ENCODE results near the gene ZNF397. TPM values are rescaled to one million over a fixed set of nuclear protein-coding genes. Genes with fewer than 3 reads are reported as not detected.

Gene ZNF397
- total RNA-seq, 1 experiment from 2014 or later = 9.8 TPM

DNA sequence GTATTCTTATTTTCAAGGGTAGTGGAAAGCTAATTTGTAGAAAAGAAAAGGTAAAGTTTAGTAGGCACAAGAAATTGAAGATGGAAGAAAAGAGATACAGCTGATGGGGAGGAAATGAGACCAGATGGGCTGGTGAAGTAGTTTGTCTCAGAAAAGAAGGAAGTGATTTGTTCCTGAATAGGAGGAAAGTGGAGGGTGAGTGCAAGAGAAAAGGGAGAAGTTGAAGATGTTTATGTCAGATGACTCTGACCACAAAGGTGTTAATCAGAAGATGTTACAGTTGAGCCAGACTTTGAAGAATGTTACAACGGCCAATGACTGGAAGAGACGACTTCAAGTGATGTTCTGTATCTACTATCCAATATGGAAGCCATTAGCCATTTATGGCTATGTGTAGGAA lies 28.0 kb downstream of the ZNF397 start:
- Histone ChIP-seq H3K36me3 (ENCODE audit: control insufficient read depth, insufficient read depth, low read length) (no peaks in the 10 kb centered on the region), H3K4me1 (ENCODE audit: control insufficient read depth, insufficient read depth, low read length) (no peaks in the 10 kb centered on the region), H3K27me3 (ENCODE audit: control insufficient read depth, insufficient read depth, low read length) (no peaks in the 10 kb centered on the region), H3K27ac (ENCODE audit: low read length) (no peak overlapping the region), H3K9me3 (ENCODE audit: control insufficient read depth, insufficient read depth, low read depth, low read length) (peaks cover 6% of the 10 kb centered on the region; the same call in 1 of the 2 replicates), H3K4me3 (ENCODE audit: low read depth in 2 of 2, low read length in 2 of 2) (no peak overlapping the region)
- TF ChIP-seq TCF7L2 (IDR thresholded peaks at IDR 0.05; ENCODE audit: low read depth, low read length) = no peak
- no peak for TF ChIP-seq SIN3A (IDR thresholded peaks at IDR 0.05; ENCODE audit: borderline replicate concordance, insufficient read depth, low read depth, low read length)
- TF ChIP-seq, protein P1, sequence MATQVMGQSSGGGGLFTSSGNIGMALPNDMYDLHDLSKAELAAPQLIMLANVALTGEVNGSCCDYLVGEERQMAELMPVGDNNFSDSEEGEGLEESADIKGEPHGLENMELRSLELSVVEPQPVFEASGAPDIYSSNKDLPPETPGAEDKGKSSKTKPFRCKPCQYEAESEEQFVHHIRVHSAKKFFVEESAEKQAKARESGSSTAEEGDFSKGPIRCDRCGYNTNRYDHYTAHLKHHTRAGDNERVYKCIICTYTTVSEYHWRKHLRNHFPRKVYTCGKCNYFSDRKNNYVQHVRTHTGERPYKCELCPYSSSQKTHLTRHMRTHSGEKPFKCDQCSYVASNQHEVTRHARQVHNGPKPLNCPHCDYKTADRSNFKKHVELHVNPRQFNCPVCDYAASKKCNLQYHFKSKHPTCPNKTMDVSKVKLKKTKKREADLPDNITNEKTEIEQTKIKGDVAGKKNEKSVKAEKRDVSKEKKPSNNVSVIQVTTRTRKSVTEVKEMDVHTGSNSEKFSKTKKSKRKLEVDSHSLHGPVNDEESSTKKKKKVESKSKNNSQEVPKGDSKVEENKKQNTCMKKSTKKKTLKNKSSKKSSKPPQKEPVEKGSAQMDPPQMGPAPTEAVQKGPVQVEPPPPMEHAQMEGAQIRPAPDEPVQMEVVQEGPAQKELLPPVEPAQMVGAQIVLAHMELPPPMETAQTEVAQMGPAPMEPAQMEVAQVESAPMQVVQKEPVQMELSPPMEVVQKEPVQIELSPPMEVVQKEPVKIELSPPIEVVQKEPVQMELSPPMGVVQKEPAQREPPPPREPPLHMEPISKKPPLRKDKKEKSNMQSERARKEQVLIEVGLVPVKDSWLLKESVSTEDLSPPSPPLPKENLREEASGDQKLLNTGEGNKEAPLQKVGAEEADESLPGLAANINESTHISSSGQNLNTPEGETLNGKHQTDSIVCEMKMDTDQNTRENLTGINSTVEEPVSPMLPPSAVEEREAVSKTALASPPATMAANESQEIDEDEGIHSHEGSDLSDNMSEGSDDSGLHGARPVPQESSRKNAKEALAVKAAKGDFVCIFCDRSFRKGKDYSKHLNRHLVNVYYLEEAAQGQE (IDR thresholded peaks at IDR 0.05; ENCODE audit: insufficient read depth in 1 of 2, low read depth in 2 of 2, low read length in 1 of 2) = no peak
- no peak for TF ChIP-seq POLR2AphosphoS5 (IDR thresholded peaks at IDR 0.05; ENCODE audit: low read depth, low read length)
- TF ChIP-seq, protein P2, sequence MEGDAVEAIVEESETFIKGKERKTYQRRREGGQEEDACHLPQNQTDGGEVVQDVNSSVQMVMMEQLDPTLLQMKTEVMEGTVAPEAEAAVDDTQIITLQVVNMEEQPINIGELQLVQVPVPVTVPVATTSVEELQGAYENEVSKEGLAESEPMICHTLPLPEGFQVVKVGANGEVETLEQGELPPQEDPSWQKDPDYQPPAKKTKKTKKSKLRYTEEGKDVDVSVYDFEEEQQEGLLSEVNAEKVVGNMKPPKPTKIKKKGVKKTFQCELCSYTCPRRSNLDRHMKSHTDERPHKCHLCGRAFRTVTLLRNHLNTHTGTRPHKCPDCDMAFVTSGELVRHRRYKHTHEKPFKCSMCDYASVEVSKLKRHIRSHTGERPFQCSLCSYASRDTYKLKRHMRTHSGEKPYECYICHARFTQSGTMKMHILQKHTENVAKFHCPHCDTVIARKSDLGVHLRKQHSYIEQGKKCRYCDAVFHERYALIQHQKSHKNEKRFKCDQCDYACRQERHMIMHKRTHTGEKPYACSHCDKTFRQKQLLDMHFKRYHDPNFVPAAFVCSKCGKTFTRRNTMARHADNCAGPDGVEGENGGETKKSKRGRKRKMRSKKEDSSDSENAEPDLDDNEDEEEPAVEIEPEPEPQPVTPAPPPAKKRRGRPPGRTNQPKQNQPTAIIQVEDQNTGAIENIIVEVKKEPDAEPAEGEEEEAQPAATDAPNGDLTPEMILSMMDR (IDR thresholded peaks at IDR 0.05) = no peak
- intact Hi-C loops (cut with micrococcal nuclease; ENCODE audit: unreplicated experiment) (no loop called here), in situ Hi-C loops (cut with HindIII; ENCODE audit: low pct_unique_long_range_greater_than_20kb, low sequenced_read_pairs) (no loop called here)
- ATAC-seq (no peak), DNase-seq (ENCODE audit: low read depth, low spot score) (no peak)
- no TSS peak for BruUV-seq (replicated peaks)
- POLR2A ChIA-PET = no interaction called here
- CTCF ChIA-PET = no interaction called here

DNA sequence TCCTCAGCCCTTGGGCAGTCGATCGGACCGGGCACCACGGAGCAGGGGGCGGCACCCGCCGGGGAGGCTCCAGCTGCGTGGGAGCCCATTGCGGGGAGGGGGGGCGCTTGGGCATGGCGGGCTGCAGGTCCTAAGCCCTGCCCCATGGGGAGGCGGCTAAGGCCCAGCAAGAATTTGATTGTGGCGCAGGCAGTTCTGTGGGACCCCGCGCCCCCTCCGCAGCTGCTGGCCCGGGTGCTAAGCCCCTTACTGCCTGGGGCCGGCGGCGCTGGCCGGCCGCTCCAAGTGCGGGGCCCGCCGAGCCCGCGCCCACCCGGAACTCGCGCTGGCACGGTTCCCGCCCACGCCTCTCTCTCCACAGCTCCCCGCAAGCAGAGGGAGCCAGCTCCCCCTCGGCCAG lies 30.8 kb downstream of the ZNF397 start:
- Histone ChIP-seq H3K4me3 (ENCODE audit: low read depth in 2 of 2, low read length in 2 of 2) (no peak overlapping the region), H3K4me1 (ENCODE audit: control insufficient read depth, insufficient read depth, low read length) (no peaks in the 10 kb centered on the region), H3K36me3 (ENCODE audit: control insufficient read depth, insufficient read depth, low read length) (no peaks in the 10 kb centered on the region), H3K27ac (ENCODE audit: low read length) (no peak overlapping the region), H3K9me3 (ENCODE audit: control insufficient read depth, insufficient read depth, low read depth, low read length) (peaks cover 3% of the 10 kb centered on the region; the same call in 1 of the 2 replicates), H3K27me3 (ENCODE audit: control insufficient read depth, insufficient read depth, low read length) (no peaks in the 10 kb centered on the region)
- POLR2A ChIA-PET = no interaction called here
- CTCF ChIA-PET = no interaction called here
- DNase-seq (ENCODE audit: low read depth, low spot score) (no peak), ATAC-seq (no peak)
- TF ChIP-seq, protein P1 (IDR thresholded peaks at IDR 0.05; ENCODE audit: insufficient read depth in 1 of 2, low read depth in 2 of 2, low read length in 1 of 2) = no peak
- intact Hi-C loops (cut with micrococcal nuclease; ENCODE audit: unreplicated experiment) = no loop called here
- in situ Hi-C loops (cut with HindIII; ENCODE audit: low pct_unique_long_range_greater_than_20kb, low sequenced_read_pairs) = no loop called here
- BruUV-seq (replicated peaks) = no TSS peak
